Measurements from ENCODE around the gene PLCL1.

The PLCL1 gene

GRCh38 chr2:197930570-197931278 is 126.3 kb downstream of the PLCL1 start:
- no peak for DNase-seq

GRCh38 chr2:197931661-197932312 is 127.4 kb downstream of the PLCL1 start:
- no peak for DNase-seq

- no peak for DNase-seq
These were observed 128.0 kb downstream of the PLCL1 start for GRCh38 chr2:197932374-197932773.

- no peak for DNase-seq
These were observed 130.0 kb downstream of the PLCL1 start for GRCh38 chr2:197934261-197934933.

- no peak for DNase-seq
These were observed 130.5 kb downstream of the PLCL1 start for GRCh38 chr2:197934934-197935289.

GRCh38 chr2:197937814-197938213 is 133.4 kb downstream of the PLCL1 start:
- DNase-seq, result no peak

- DNase-seq, result no peak
These were observed 134.2 kb downstream of the PLCL1 start for GRCh38 chr2:197938555-197938954.

- no peak for DNase-seq
These were observed 135.4 kb downstream of the PLCL1 start for GRCh38 chr2:197939787-197940186.

GRCh38 chr2:197940382-197940781 is 136.0 kb downstream of the PLCL1 start:
- no peak for DNase-seq

- DNase-seq, result no peak
These were observed 137.3 kb downstream of the PLCL1 start for GRCh38 chr2:197941715-197942114.

GRCh38 chr2:197943731-197944130 is 139.3 kb downstream of the PLCL1 start:
- DNase-seq, result no peak

- no peak for DNase-seq
These were observed 140.2 kb downstream of the PLCL1 start for GRCh38 chr2:197944416-197945096.

- DNase-seq, result no peak
These were observed 142.2 kb downstream of the PLCL1 start for GRCh38 chr2:197946562-197946961.

GRCh38 chr2:197947219-197947757 is 142.9 kb downstream of the PLCL1 start:
- DNase-seq, result no peak

GRCh38 chr2:197949224-197949623 is 144.8 kb downstream of the PLCL1 start:
- DNase-seq, result no peak

- DNase-seq, result no peak
These were observed 145.6 kb downstream of the PLCL1 start for GRCh38 chr2:197950006-197950405.

GRCh38 chr2:197950724-197951123 is 146.3 kb downstream of the PLCL1 start:
- DNase-seq, result no peak

GRCh38 chr2:197952540-197953202 is 148.3 kb downstream of the PLCL1 start:
- no peak for DNase-seq

- no peak for DNase-seq
These were observed 149.9 kb downstream of the PLCL1 start for GRCh38 chr2:197954328-197954727.

GRCh38 chr2:197958592-197959150 is 154.3 kb downstream of the PLCL1 start:
- DNase-seq, result no peak

- no peak for DNase-seq
These were observed 155.0 kb downstream of the PLCL1 start for GRCh38 chr2:197959383-197959782.

- DNase-seq, result no peak
These were observed 156.4 kb downstream of the PLCL1 start for GRCh38 chr2:197960786-197961185.
